CD14-positive monocyte (primary cell): ENCODE measurements around the gene OBSCN. TPM values are rescaled to one million over a fixed set of nuclear protein-coding genes. Genes with fewer than 3 reads are reported as not detected.

ENCODE experiments used
- DNase-seq, 3 donors: peaks; one replicate each; pipeline ENCODE4 v3.0.0-alpha.2; 2011 to 2022
- H2AFZ ChIP-seq: 2 replicates; pipeline ENCODE4 v1.6.0; 2012; ENCODE audit warnings: mild to moderate bottlenecking, low read depth, low read length, inconsistent platforms; ENCODE audit not compliant: insufficient read depth, poor library complexity, severe bottlenecking
- H3K27ac ChIP-seq, 2 donors: 1 replicate in 1 of 2; 2 replicates in 1 of 2; pipeline ENCODE4 v1.5.1; 2012 to 2013; ENCODE audit warnings: low read length in 2 of 2, control low read depth in 1 of 2, inconsistent platforms in 1 of 2, low read depth in 1 of 2, mild to moderate bottlenecking in 1 of 2
- H3K27me3 ChIP-seq, 2 donors: one replicate each; pipeline versions ENCODE4 v1.6.0 to v1.6.1; 2011 to 2013; ENCODE audit warnings: low read length in 2 of 2; ENCODE audit not compliant: control insufficient read depth in 2 of 2, insufficient read depth in 2 of 2
- H3K36me3 ChIP-seq, 2 donors: replicated peaks in 1 of 2; 1 replicate in 1 of 2; 2 replicates in 1 of 2; pipeline versions ENCODE4 v1.5.1 to v1.6.1; 2012 to 2013; ENCODE audit warnings: low read length in 2 of 2, control low read depth in 1 of 2, inconsistent platforms in 1 of 2, mild to moderate bottlenecking in 1 of 2; ENCODE audit not compliant: insufficient read depth in 2 of 2, control insufficient read depth in 1 of 2
- H3K4me1 ChIP-seq, 2 donors: 1 replicate in 1 of 2; 2 replicates in 1 of 2; pipeline versions ENCODE4 v1.5.1 to v1.6.1; 2012 to 2013; ENCODE audit warnings: low read length in 2 of 2, control low read depth in 1 of 2, inconsistent platforms in 1 of 2, mild to moderate bottlenecking in 1 of 2, moderate library complexity in 1 of 2; ENCODE audit not compliant: insufficient read depth in 2 of 2, control insufficient read depth in 1 of 2
- H3K4me2 ChIP-seq: replicated peaks from 2 replicates; pipeline ENCODE3; 2012; ENCODE audit warnings: low read length, moderate library complexity, mild to moderate bottlenecking; ENCODE audit not compliant: poor library complexity, severe bottlenecking; ENCODE audit errors: extremely low read depth
- H3K4me3 ChIP-seq, 3 experiments: fragments of 200-600 bp in 1 of 3; sonication (generic) in 1 of 3; replicated peaks in 1 of 3; 1 replicate in 2 of 3; 2 replicates in 1 of 3; pipeline ENCODE4 v1.5.1; 2011 to 2013; ENCODE audit warnings: low read length in 3 of 3, mild to moderate bottlenecking in 3 of 3, control low read depth in 2 of 3, low read depth in 2 of 3, inconsistent platforms in 1 of 3, moderate library complexity in 1 of 3
- H3K79me2 ChIP-seq: 2 replicates; pipeline ENCODE4 v1.6.0; 2012; ENCODE audit warnings: mild to moderate bottlenecking, control low read depth, inconsistent platforms, low read length, moderate library complexity; ENCODE audit not compliant: insufficient read depth
- H3K9ac ChIP-seq: 2 replicates; pipeline ENCODE4 v1.6.0; 2017; ENCODE audit warnings: low read length, mild to moderate bottlenecking; ENCODE audit not compliant: insufficient read depth, poor library complexity, severe bottlenecking
- H3K9me3 ChIP-seq, 2 donors: replicated peaks in 1 of 2; 1 replicate in 1 of 2; 2 replicates in 1 of 2; pipeline versions ENCODE4 v1.5.1 to v1.6.1; 2012 to 2013; ENCODE audit warnings: low read length in 2 of 2, control low read depth in 1 of 2; ENCODE audit not compliant: control insufficient read depth in 1 of 2, insufficient read depth in 1 of 2
- H4K20me1 ChIP-seq: 2 replicates; pipeline ENCODE4 v1.6.0; 2012; ENCODE audit warnings: mild to moderate bottlenecking, low read length, control low read depth, moderate library complexity; ENCODE audit not compliant: insufficient read depth
- H3K27ac Mint-ChIP-seq, 7 donors: one replicate each; pipeline ENCODE4 v1.8.0; 2020; ENCODE audit warnings: mild to moderate bottlenecking in 7 of 7, mixed read lengths in 7 of 7, moderate library complexity in 6 of 7, inconsistent platforms in 2 of 7
- H3K27me3 Mint-ChIP-seq, 3 donors: one replicate each; pipeline ENCODE4 v1.8.0; 2021 to 2022; ENCODE audit warnings: low read depth in 3 of 3, mild to moderate bottlenecking in 3 of 3, mixed read lengths in 3 of 3, moderate library complexity in 3 of 3, inconsistent platforms in 1 of 3
- H3K36me3 Mint-ChIP-seq, 2 donors: one replicate each; pipeline ENCODE4 v1.8.0; 2020; ENCODE audit warnings: mixed read lengths in 2 of 2, inconsistent platforms in 1 of 2, mild to moderate bottlenecking in 1 of 2
- H3K4me1 Mint-ChIP-seq: one replicate; pipeline ENCODE4 v1.8.0; 2020; ENCODE audit warnings: mild to moderate bottlenecking, mixed read lengths
- H3K4me3 Mint-ChIP-seq, 2 donors: one replicate each; pipeline ENCODE4 v1.8.0; 2020; ENCODE audit warnings: mild to moderate bottlenecking in 2 of 2, mixed read lengths in 2 of 2, moderate library complexity in 1 of 2
- H3K9me3 Mint-ChIP-seq, 7 donors: one replicate each; pipeline ENCODE4 v1.8.0; 2020 to 2022; ENCODE audit warnings: mixed read lengths in 7 of 7, mild to moderate bottlenecking in 6 of 7, moderate library complexity in 6 of 7, inconsistent platforms in 2 of 7
- CTCF ChIP-seq: fragments of 200-600 bp; IDR thresholded peaks from one replicate; pipeline ENCODE4 v1.8.0; 2022; ENCODE audit warnings: antibody characterized with exemption, mild to moderate bottlenecking
- WGBS: methylation state at CpG from one replicate; pipeline ENCODE4 v1.1.5; 2013; ENCODE audit warnings: missing lambda C conversion rate; ENCODE audit not compliant: insufficient coverage; 5-methylcytosine and 5-hydroxymethylcytosine counted together
- intact Hi-C, 2 donors: fragments of 100-400 bp; cut with micrococcal nuclease; formaldehyde crosslinking; loops; one replicate each; pipeline versions ENCODE4 v1.15.0 to v1.15.1; 2023
- polyA plus RNA-seq, 3 donors: library from polyadenylated mRNA; depleted of rRNA in 1 of 3; unstranded in 2 of 3; stranded (reverse) in 1 of 3; fragments of 300-500 nt in 2 of 3; fragments of >200 nt in 1 of 3; fragmentation: Illumina TruSeq in 2 of 3; gene quantifications; 1 replicate in 2 of 3; 2 replicates in 1 of 3; pipeline ENCODE4 v1.2.3, GENCODE V29; 2012 to 2021

The OBSCN gene
- polyA plus RNA-seq, 3 donors: 0.57 to 1.5 (median 0.76) TPM

GRCh38 chr1:228343191-228343661 lies 135.4 kb downstream of the OBSCN start:
- H3K27me3 Mint-ChIP-seq: no peaks in the 10 kb centered on the region
- TF ChIP-seq CTCF: no peak
- no peak for DNase-seq

DNA sequence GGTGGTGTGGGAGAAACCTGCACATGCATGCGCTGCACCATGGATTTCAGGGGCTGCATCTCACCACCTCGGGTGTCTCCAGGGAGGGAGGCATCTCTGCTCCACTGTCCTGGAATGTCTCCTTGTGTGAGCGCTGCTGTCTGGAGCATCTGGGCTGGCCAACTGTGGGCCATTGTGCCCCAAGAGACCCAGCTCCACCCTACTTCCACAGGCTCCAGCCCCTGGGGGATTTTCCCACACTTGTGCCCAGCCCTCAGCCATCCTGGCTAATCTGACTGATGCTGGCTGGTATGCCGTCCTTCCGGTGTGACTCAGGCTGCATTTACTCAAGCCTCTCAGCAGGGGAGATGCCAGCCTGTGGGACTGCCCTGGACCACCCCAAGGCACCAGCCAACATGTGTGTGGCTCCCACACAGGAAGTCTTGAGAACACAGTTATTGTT lies 136.8 kb downstream of the OBSCN start:
- no peaks in the 10 kb centered on the region for H3K36me3 ChIP-seq
- H3K4me3 ChIP-seq: no peak overlapping the region
- Mint-ChIP-seq H3K27ac (no peak overlapping the region), H3K4me1 (no peaks in the 10 kb centered on the region), H3K9me3 (peaks cover 0 to 2% (median 0%) of the 10 kb centered on the region in 7 donors), H3K4me3 (no peak overlapping the region), H3K27me3 (no peaks in the 10 kb centered on the region), H3K36me3 (no peaks in the 10 kb centered on the region)
- WGBS: 97% methylated on average over 5 of the region's 5 CpGs
- H3K4me1 ChIP-seq: no peaks in the 10 kb centered on the region
- H3K9ac ChIP-seq: no peak overlapping the region
- DNase-seq: no peak
- TF ChIP-seq CTCF: no peak
- no peak overlapping the region for H2AFZ ChIP-seq
- H3K27me3 ChIP-seq: no peaks in the 10 kb centered on the region
- intact Hi-C loops: no loop called here
- H3K4me2 ChIP-seq: no peak overlapping the region
- H4K20me1 ChIP-seq: no peaks in the 10 kb centered on the region
- peaks cover 0 to 7% of the 10 kb centered on the region in 2 donors for H3K9me3 ChIP-seq
- no peaks in the 10 kb centered on the region for H3K79me2 ChIP-seq
- no peak overlapping the region for H3K27ac ChIP-seq

More at GRCh38 chr1:228343191-228343661, 135.4 kb downstream of the OBSCN start:
- H3K9me3 ChIP-seq: peaks cover 0 to 7% of the 10 kb centered on the region in 2 donors
- H3K36me3 ChIP-seq: no peaks in the 10 kb centered on the region
- Mint-ChIP-seq H3K4me3 (no peak overlapping the region), H3K27ac (no peak overlapping the region), H3K4me1 (no peaks in the 10 kb centered on the region), H3K36me3 (no peaks in the 10 kb centered on the region), H3K9me3 (peaks cover 0 to 2% (median 0%) of the 10 kb centered on the region in 7 donors)
- H3K27ac ChIP-seq: no peak overlapping the region
- H2AFZ ChIP-seq: no peak overlapping the region
- WGBS: 97% methylated on average over 19 of the region's 19 CpGs
- intact Hi-C loops: no loop called here
- H3K79me2 ChIP-seq: no peaks in the 10 kb centered on the region
- H3K9ac ChIP-seq: no peak overlapping the region
- no peaks in the 10 kb centered on the region for H4K20me1 ChIP-seq
- no peak overlapping the region for H3K4me3 ChIP-seq
- H3K4me1 ChIP-seq: no peaks in the 10 kb centered on the region
- no peak overlapping the region for H3K4me2 ChIP-seq
- no peaks in the 10 kb centered on the region for H3K27me3 ChIP-seq
